ENCODE measurements around the gene KCNQ5. TPM values are rescaled to one million over a fixed set of nuclear protein-coding genes. Genes with fewer than 3 reads are reported as not detected.

Gene KCNQ5
- total RNA-seq, 1 donor from 2014 or later, result 1.5 TPM

GRCh38 chr6:73083886-73084285 is 462.0 kb downstream of the KCNQ5 start:
- no peak overlapping the region for H3K27ac Mint-ChIP-seq (ENCODE audit: unreplicated experiment)
- no peaks in the 10 kb centered on the region for H3K36me3 Mint-ChIP-seq (ENCODE audit: unreplicated experiment)
- no peaks in the 10 kb centered on the region for H3K4me1 Mint-ChIP-seq (ENCODE audit: low read depth, unreplicated experiment)
- TF ChIP-seq, protein P1, sequence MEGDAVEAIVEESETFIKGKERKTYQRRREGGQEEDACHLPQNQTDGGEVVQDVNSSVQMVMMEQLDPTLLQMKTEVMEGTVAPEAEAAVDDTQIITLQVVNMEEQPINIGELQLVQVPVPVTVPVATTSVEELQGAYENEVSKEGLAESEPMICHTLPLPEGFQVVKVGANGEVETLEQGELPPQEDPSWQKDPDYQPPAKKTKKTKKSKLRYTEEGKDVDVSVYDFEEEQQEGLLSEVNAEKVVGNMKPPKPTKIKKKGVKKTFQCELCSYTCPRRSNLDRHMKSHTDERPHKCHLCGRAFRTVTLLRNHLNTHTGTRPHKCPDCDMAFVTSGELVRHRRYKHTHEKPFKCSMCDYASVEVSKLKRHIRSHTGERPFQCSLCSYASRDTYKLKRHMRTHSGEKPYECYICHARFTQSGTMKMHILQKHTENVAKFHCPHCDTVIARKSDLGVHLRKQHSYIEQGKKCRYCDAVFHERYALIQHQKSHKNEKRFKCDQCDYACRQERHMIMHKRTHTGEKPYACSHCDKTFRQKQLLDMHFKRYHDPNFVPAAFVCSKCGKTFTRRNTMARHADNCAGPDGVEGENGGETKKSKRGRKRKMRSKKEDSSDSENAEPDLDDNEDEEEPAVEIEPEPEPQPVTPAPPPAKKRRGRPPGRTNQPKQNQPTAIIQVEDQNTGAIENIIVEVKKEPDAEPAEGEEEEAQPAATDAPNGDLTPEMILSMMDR (IDR thresholded peaks at IDR 0.05; ENCODE audit: partially characterized antibody, unreplicated experiment), result no peak
- H3K9me3 Mint-ChIP-seq (ENCODE audit: unreplicated experiment), result no peaks in the 10 kb centered on the region
- no peaks in the 10 kb centered on the region for H3K27me3 Mint-ChIP-seq (ENCODE audit: unreplicated experiment)
- DNase-seq, result no peak
- no peak overlapping the region for H3K4me3 Mint-ChIP-seq (ENCODE audit: unreplicated experiment)

DNA sequence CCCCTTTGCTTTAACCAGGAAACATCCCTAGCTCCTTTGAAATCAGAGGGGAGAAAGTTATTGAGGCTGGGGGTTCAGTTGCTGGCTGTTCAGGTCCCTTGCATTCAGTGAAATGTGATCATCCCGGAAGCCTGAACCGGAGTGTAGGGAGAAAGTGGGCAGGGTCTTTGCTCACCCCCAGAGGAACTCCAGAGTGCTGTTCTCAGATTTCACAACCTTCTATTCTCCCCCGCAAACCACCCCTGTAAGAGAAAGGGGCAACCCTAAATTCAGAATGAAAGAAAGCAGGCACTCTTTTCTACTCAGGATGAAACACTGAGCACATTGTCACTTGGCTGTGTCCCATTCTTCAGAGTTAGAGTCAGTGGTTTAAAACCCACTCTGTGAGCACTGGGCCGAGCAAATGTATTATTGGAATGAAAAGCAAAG is 463.6 kb downstream of the KCNQ5 start:
- no peak overlapping the region for H3K27ac Mint-ChIP-seq (ENCODE audit: unreplicated experiment)
- DNase-seq, result no peak
- no peaks in the 10 kb centered on the region for H3K36me3 Mint-ChIP-seq (ENCODE audit: unreplicated experiment)
- no peaks in the 10 kb centered on the region for H3K27me3 Mint-ChIP-seq (ENCODE audit: unreplicated experiment)
- TF ChIP-seq, protein P1 (IDR thresholded peaks at IDR 0.05; ENCODE audit: partially characterized antibody, unreplicated experiment), result no peak
- no peaks in the 10 kb centered on the region for H3K4me1 Mint-ChIP-seq (ENCODE audit: low read depth, unreplicated experiment)
- H3K9me3 Mint-ChIP-seq (ENCODE audit: unreplicated experiment), result no peaks in the 10 kb centered on the region
- no peak overlapping the region for H3K4me3 Mint-ChIP-seq (ENCODE audit: unreplicated experiment)

DNA sequence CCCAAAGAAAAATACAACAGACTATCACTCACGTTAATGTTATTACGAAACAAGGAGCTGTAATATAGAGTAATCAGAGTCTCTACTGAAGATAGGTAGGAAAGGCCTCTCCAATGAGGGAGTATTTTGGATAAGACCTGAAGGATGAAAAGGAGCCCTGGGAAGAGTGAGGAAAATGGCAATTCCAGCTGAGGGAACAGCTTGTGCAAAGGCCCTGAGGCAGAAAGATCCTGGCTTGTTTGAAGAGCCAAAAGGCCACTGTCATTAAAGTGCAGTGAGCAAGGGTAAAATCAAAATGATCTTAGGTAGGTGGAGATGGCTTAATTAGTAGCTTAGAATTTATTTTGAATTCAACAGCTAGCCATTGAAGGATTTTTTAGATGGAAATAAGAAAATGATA is 464.9 kb downstream of the KCNQ5 start:
- Mint-ChIP-seq H3K9me3 (ENCODE audit: unreplicated experiment) (no peaks in the 10 kb centered on the region), H3K36me3 (ENCODE audit: unreplicated experiment) (no peaks in the 10 kb centered on the region), H3K4me3 (ENCODE audit: unreplicated experiment) (no peak overlapping the region), H3K4me1 (ENCODE audit: low read depth, unreplicated experiment) (no peaks in the 10 kb centered on the region), H3K27me3 (ENCODE audit: unreplicated experiment) (no peaks in the 10 kb centered on the region), H3K27ac (ENCODE audit: unreplicated experiment) (no peak overlapping the region)
- TF ChIP-seq, protein P1 (IDR thresholded peaks at IDR 0.05; ENCODE audit: partially characterized antibody, unreplicated experiment), result no peak
- DNase-seq, result no peak

GRCh38 chr6:73088138-73088813 is 466.4 kb downstream of the KCNQ5 start:
- H3K36me3 Mint-ChIP-seq (ENCODE audit: unreplicated experiment), result no peaks in the 10 kb centered on the region
- H3K4me1 Mint-ChIP-seq (ENCODE audit: low read depth, unreplicated experiment), result no peaks in the 10 kb centered on the region
- H3K27me3 Mint-ChIP-seq (ENCODE audit: unreplicated experiment), result no peaks in the 10 kb centered on the region
- DNase-seq, result no peak
- TF ChIP-seq, protein P1 (IDR thresholded peaks at IDR 0.05; ENCODE audit: partially characterized antibody, unreplicated experiment), result no peak
- no peaks in the 10 kb centered on the region for H3K9me3 Mint-ChIP-seq (ENCODE audit: unreplicated experiment)
- H3K4me3 Mint-ChIP-seq (ENCODE audit: unreplicated experiment), result no peak overlapping the region
- H3K27ac Mint-ChIP-seq (ENCODE audit: unreplicated experiment), result no peak overlapping the region

DNA sequence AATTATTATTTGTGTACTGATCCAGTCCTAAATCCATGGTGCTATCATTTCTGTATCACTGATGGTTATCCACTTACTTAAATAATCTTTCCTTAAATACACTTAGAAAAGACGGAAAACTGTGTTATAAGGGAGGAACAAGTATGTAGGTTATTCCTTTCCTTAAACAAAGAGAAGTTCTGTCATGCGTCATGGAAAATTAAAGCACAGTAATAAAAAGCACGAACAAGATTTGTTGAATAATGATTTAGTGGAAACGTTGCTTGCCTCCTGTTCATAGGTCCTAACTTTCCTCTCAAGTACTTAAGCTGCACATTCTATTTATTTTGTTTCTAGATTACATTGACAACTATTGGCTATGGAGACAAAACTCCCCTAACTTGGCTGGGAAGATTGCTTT is 483.1 kb downstream of the KCNQ5 start:
- Mint-ChIP-seq H3K4me1 (ENCODE audit: low read depth, unreplicated experiment) (no peaks in the 10 kb centered on the region), H3K36me3 (ENCODE audit: unreplicated experiment) (no peaks in the 10 kb centered on the region), H3K27ac (ENCODE audit: unreplicated experiment) (no peak overlapping the region), H3K27me3 (ENCODE audit: unreplicated experiment) (no peaks in the 10 kb centered on the region), H3K9me3 (ENCODE audit: unreplicated experiment) (no peaks in the 10 kb centered on the region), H3K4me3 (ENCODE audit: unreplicated experiment) (no peak overlapping the region)
- TF ChIP-seq, protein P1 (IDR thresholded peaks at IDR 0.05; ENCODE audit: partially characterized antibody, unreplicated experiment), result no peak
- no peak for DNase-seq
